Keratinocyte (primary cell): ENCODE measurements around the gene CDH13.

Source experiments
- CTCF ChIP-seq, 3 experiments: IDR thresholded peaks in 1 of 3; conservative IDR thresholded peaks in 1 of 3; optimal IDR thresholded peaks in 1 of 3; 2 replicates in 2 of 3; 3 replicates in 1 of 3; pipeline versions ENCODE3 to v1.5.1; 2011; ENCODE audit warnings: low read length in 3 of 3, mild to moderate bottlenecking in 3 of 3, moderate library complexity in 2 of 3, control low read depth in 1 of 3, inconsistent platforms in 1 of 3; ENCODE audit not compliant: insufficient read depth in 2 of 3; ENCODE audit errors: extremely low read depth in 1 of 3
- EZH2 ChIP-seq: IDR thresholded peaks from one replicate; pipeline ENCODE4 v1.6.1; 2012; ENCODE audit warnings: inconsistent platforms, mild to moderate bottlenecking, low read length, moderate library complexity

- no peak for TF ChIP-seq CTCF (optimal IDR thresholded peaks at IDR 0.05 in 1 of 3, IDR thresholded peaks at IDR 0.05 in 1 of 3, conservative IDR thresholded peaks at IDR 0.05 in 1 of 3; ENCODE audit: extremely low read depth in 1 of 3, insufficient read depth in 2 of 3, low read length in 3 of 3)
- no peak for TF ChIP-seq EZH2
Observed at GRCh38 chr16:82634955-82635610, 8.3 kb downstream of the CDH13 start.
